GM19324 (cell line): ENCODE measurements around the gene NUCB2.
A peak's percentile ranks its signal among the peaks of the same experiment; 100 is the strongest.
"Not testable (repeated sequence)": the region's sequence is repeated elsewhere in the genome, so short reads cannot be mapped to it uniquely, and the experiment has no call there.

ENCODE experiments used
- ATAC-seq: cut with Tn5 transposase; IDR thresholded peaks from one replicate; pipeline ENCODE4 v1.9.1; 2021; ENCODE audit warnings: mild to moderate bottlenecking, moderate library complexity; ENCODE audit not compliant: unreplicated experiment, low FRiP score

NUCB2 gene

DNA sequence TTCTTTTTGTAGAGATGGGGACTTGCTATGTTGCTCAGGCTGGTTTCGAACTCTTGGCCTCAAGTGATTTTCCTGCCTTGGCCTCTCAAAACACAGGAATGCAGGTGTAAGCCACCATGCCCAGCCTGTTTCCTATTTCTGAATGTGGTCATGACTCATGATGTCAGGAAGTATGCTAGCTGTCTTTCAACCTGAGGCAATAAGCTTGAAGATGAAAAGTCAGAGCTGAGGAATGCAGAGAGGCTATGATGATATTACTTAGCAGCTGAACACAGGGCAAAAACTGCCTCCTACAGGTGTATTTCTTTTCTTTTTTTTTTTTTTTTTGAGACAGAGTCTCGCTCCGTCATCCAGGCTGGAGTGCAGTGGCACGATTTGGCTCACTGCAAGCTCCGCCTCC, 9.0 kb upstream of the NUCB2 start:
- no peak for ATAC-seq

DNA sequence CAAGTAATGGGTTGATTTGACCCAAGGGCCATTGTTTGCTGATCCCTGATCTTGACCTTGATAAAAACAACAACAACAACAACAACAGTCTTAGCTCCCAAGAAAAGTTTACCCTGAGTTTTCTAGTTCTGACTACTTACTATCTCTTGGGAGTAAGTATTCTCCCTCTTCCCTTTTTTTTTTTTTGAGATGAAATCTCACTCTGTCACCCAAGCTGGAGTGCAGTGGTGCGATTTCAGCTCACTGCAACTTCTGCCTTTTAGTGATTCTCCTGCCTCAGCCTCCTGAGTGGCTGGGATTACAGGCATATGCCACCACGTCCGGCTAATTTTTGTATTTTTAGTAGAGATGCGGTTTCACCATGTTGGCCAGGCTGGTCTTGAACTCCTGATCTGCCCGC, 8.0 kb upstream of the NUCB2 start:
- ATAC-seq, result not testable (repeated sequence)

DNA sequence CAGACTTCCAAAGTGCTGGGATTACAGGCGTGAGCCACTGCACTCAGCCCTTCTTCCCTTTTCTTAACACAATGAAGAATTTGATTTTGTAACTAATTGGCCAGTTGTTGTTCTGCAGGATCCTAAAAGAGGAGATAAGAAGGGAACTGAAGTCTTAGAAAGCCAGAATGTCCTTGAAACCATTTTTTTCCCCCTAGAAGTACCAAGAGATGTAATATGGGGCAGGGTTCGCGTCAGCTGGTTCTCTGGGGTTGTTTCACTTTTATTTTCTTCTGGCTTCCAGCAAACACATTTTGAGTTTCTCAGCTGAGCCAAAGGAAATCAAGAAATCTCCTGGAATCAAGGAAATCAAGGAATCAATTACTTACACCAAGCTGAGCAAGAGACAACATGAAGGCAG, 7.6 kb upstream of the NUCB2 start:
- no peak for ATAC-seq

DNA sequence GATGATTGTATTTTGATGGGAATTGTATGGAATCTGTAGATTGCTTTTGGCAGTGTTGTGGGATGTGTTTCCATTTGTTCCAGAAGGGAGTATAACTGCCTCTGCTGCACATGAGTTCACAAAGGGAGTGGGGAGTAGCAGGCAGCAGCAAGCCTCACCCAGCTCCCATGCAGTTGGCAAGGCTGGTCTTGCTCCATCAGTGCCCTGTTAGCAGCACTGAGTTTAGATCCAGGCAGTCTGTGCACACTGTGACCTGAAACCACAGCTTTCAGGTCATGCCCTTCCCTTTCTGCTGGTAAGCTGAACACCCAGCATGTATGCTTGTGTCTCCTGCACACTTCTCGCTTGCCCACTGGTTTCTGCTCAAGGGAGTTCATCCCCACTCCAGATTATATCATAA, 3.7 kb upstream of the NUCB2 start:
- no peak for ATAC-seq

DNA sequence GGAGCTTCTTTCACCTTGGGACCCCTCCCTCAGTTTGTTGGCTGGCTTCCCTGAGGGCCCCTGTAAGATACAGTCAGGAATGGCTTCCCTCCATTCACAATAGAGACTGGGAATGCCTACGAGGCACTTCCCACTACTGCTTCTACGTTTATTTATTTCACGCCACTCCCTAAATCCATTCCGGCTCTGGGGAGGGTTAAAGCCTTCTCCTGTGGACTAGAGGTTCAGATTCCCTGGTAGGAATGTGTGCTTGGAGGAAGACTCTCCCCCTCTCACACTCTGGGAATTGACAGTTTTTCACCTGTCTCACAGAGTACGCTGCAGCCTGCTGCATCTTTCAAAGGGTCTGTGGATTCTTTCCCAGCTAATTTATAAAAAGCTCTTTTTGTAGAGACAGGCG, 3.3 kb upstream of the NUCB2 start:
- no peak for ATAC-seq

DNA sequence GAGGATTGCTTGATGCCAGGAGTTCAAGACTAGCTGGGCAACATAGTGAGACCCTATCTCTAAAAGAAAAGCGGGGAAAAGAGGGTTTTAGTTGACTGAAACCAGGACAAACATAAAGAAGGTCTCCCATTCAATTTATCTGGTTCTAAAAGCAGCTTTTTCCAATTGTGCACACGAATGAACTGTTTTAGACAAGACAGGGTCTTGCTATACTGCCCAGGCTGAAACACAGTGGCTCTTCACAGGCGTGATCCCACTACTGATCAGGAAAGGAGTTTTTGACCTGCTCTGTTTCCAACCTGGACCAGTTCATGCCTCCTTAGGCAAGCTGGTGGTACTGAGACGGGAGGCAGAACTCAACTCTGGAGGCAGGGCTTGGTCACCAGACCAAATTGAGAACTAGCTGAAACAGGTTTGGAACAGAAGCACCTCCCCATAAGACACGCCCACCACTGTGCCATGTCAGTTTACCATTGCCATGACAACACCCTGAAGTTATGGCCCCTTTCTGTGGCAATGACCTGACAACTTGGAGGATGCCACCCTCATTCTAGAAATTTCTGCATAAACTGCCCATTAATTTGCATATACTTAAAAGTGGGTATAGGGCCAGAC, 2.8 kb upstream of the NUCB2 start:
- no peak for ATAC-seq

DNA sequence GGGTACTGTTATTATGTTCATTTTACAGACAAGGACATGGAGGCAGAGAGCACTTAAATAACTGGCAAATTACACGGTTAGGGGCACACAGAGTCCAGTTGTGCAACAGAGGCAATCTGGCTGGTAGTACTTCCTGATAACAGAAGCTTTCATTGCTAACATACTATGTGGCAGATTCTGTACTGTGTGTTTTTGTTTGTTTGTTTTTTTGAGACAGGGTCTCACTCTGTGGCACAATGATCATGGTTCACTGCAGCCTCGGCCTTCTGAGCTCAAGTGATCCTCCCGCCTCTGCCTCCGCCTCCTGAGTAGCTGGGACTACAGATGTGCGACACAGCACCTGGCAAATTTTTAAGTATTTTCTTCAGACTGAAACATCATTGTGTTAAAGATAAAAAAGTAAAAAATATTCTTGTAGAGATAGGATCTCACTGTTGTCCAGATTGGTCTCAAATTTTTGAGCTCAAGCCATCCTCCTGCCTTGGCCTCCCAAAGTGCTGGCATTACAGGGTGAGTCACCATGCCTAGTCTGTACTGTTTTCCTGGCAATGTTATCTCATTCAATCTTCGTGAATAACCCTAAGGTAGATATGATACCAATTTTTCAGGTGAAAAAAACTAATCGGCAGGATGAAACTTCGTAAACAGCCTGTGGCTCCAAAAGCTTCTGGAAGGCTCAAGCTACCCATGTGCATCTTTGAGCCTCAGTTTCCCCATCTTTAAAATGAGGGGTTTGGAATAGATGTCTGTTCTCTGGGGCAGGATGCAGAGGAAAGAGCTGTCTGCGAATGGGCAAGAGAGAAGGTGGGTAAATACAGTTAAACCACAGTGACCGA, 921 bp upstream of the NUCB2 start:
- ATAC-seq, result no peak

DNA sequence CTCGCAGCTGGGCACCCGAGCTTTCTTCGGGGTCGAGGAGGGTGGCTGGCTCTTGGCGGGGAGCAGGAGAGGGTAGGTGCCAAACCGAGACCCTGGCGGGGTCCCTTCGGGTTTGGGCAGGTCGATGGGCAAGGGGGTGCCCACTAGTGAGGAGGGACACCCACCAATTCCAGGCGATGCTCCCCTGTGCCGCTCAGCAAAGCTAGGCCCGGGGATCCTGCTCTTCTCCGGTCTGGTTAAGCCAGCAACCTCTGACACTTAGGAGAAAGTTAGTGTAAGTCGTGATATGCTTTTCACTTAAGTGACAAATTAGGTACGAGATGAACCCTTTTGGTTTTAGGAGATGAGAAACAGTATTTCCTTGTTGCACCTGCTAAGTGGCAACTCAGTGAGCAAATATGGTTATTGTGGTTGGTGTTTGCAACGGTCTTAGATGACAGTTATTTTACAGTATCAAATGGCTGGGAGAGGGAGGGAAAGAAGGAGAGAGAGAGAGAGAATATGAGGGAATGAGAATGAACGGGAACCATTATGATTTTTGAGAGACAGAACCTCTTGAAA, 565 bp downstream of the NUCB2 start:
- peak; percentile 22 for ATAC-seq

DNA sequence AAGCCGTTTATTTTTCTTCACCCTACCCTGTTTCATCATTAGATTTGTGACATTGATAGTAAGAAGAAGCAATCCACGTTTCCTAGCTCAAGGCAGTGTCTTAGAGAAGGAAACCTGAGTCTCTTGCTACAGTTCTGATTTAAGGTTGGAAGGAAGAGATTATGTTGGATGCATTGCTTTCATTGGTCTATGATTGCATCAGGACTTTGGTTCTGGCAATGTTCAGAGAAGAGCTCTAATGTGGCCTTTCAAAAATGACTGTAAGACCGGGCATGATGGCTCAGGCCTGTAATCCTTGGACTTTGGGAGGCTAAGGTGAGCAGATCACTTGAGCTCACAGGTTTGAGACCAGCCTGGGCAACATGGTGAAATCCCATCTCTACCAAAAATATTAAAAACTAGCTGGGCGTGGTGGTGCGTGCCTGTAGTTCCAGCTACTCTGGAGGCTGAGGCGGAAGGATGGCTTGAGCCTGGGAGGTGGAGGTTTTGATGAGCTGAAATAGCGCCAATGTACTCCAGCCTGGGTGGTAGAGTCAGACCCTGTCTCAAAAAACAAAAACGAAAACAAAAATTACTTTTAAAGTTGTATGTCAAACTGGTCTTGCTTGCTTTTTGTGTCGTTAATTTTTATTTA, 4.1 kb downstream of the NUCB2 start:
- no peak for ATAC-seq

DNA sequence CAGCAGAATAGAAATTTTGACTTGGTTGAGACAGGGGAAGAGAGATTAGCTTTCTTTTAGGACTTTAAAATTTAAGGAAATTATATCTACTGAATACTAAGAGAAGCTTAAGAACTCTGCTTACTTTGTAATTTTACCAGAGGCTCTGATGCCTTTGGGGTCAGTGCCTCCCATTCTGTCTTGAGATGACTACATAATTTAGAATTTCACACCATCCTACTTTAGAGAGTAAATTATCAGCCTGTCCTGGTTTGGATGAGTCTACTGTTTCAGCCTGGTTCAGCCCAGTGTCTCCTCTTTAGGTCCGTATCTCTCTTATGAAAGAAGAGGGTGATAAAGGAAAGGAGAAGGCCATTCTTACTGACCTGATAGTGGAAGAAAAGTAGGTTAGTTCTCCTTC, 9.8 kb downstream of the NUCB2 start:
- no peak for ATAC-seq

DNA sequence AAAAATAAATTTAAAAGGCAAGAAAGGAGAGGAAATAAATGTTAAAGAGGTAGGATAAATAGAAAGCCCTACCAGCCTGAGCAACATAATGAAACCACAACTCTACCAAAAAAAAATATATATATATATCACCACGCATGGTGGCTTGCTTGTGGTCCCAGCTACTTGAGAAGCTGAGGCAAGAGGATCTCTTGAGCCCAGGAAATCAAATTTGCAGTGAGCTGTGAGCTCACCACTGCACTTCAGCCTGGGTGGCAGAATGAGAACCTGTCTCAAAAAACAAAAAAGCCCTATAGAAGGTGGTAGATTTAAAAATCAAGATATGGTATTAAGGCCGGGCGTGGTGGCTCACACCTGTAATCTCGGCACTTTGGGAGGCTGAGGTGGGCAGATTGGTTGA, 10.5 kb downstream of the NUCB2 start:
- ATAC-seq, result no peak

DNA sequence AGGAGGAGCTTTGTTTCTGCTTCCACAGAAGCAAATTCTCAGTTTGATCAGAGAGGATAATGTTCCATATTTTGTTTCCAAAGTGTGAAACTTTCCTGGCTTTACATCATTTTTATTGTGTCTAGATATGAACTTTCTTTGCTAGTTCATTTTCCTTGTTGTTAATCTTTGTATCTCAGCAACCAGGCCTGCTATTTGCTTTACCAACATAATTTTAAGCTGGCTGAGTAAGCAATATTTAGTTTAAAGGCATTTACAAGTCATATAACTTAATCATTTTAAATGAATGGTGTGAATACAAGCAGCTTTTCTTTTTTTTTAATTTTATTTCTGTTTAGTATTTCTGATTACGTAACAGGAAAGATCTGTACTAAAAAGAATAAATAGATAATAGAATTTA, 15.2 kb downstream of the NUCB2 start:
- no peak for ATAC-seq

DNA sequence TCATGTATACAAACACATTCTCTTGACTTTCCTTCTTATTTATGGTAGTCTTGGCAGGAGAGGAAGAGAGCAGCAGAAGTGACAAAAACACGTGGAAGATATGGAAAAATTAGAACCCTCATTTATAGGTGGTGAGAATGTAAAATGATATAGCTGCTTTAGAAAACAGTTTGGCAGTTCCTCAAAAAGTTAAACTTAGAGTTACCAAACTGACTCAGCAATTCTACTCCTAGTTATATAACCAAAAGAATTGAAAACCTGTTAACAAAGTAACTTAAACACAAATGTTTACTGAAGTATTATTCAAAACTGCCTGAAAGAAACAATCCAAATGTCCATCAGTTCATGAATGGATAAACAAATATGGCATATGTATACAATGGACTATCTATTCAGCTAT, 16.8 kb downstream of the NUCB2 start:
- no peak for ATAC-seq

DNA sequence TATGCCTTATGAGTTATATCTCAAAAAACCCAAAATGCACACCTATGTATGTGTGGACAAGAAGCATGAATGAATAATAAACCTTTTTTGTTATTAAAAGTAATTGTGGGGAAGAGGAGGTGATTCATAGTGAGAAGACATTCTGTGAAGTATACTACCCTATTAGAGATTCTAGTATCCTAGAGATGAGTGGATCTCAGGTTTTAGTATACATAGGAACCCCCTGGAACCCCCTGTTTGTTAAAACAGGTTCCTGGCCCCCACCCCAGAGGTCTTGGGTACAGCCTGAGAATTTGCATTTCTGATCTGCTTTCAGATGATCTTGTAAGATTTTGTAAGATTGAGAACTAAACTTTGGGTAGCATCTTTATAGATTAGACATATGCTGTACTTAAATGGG, 17.5 kb downstream of the NUCB2 start:
- ATAC-seq, result no peak

DNA sequence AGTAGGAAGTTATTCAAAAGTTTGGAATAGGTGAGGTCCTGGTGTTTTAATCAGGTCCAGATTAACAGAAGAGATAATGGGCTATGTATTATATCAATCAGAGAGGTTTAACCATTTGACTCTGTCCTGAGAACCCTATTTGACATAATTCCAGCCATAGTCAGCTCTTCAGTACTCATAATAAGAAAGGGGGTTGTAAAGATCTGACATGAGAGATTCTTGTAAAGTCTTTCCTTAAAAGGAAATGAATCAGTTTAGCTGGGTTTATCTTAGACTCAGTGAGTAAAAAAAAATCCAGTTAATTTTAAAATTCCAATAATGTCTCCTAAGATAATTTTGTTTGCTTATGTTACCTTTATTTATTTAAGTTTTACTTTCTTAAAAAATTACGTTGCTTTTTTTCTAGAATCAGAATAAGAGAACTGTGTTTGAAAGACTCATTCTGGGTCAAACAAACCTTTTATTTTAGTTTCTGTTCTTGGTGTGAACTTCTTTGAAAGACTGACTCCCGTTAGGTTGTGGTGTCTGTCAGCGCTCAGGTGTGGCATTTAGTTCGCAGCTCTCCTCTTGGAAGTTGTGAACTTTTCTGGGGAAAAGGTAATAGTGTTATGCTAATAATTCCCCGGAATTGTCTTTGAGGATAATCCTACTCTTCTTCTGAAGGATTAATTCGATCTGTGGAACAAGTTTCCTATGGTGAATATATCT, 20.5 kb downstream of the NUCB2 start:
- no peak for ATAC-seq

DNA sequence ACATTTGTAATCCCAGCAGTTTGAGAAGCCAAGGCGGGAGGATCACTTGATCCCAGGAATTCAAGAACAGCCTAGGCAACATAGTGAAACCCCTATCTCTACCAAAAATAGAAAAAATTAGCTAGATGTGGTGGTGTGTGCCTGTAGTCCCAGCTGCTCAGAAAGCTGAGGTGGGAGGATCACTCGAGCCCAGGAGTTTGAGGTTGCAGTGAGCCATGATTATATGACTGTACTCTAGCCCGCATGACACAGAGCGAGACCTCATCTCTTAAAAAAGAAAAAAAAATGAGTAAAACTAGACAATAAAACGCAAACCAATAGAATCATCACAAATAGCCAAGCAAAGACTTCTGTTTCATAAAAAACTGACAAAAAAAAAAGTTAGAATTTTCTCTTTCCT, 21.8 kb downstream of the NUCB2 start:
- ATAC-seq, result no peak

DNA sequence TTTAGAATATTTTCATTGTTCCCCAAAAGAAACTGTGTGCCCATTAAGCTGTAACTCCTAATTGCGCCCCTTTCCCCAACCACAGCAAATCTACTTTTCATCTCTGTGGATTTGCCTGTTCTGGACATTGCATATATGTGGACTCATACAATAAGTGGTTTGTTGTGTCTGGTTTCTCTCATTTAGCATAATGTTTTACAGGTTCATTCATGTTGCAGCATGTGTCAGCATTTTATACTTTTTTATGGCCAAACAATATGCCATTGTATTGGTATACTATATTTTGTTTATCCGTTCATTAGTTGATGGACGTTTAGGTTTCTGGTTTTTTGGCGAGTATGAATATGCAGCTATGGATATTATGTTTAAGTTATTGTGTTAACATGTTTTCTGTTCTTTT, 23.8 kb downstream of the NUCB2 start:
- no peak for ATAC-seq

DNA sequence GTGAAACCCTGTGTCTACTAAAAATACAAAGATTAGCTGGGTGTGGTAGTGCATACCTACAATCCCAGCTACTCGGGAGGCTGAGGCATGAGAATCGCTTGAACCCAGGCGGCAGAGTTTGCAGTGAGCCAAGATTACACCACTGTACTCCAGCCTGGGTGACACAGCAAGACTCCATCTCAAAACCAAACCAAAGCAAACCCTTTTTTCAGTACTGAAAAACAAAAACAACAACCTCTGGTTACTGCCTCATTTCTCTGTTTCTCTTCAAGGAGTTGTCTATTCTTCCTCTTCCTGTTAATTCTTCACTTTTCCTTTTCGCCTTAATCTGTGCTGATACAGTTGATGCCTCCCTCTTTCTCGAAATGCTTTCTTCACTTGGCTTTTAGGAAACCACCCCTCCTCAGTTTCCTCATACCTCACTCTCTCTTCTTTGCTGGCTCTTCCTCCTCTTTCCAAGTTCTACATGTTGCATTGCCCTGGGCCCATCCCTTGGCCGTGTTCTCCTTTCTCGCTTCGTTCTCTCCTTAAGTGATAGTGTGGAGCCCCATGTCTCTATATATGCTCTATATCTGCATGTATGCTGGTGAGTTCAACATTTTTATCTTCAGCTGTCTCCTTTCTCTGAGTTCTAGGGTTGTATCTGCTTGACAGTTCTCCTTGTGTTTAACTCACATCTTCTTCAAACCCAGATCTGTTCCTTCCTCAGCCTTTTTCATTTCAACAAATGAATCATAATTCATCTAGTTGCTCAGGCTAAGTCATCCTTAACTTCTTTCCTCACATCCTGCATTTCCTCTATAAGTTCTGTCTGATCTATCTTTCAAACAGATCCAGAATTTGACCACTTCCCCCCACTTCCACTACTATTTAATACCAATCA, 37.1 kb downstream of the NUCB2 start:
- no peak for ATAC-seq

DNA sequence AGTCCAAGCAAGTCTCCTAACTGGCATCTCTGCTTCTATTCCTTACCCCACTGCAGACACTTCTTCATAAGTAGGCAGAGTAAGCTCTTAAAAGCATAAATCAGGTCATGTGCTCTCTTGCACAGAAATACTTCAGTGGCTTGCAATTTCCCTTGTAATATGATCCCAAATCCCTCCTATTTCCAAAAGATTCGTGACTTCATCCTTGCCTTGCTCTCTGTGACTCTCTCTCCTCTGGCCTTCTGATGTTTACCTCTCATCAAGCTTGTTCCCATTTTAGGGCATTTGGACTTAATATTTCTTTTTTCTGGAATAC, 37.7 kb downstream of the NUCB2 start:
- no peak for ATAC-seq

DNA sequence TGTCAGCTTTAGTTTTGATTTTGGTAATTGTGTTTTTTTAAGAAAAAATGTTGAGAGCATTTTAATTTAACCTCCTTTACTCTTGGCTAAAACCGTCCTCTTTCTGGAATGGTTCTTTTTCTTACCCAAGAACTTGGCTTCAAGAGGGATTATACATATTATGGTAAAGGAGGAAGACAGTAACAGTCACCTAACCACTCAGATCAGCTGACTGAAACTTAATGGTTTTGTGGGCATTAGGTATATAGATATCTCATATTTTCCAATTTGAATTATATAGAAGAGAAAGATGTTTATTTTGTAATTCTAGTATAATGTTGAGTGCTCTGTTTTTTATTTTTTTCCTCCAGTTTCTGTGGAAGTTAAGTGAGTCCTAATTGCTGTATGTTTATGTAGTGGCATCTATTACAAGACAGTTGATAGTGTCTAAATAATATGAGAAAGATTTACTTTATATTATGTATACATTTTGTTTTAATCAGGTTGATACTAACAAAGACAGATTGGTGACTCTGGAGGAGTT, 38.4 kb downstream of the NUCB2 start:
- ATAC-seq, result no peak
